Stimulated activated CD4-positive, alpha-beta T cell treated with anti-CD3 and anti-CD28 coated beads, Interleukin-15, amount 100 ng/mL, for 1 hour (primary cell): ENCODE results near the gene KREMEN2.
"Not testable (repeated sequence)": the region's sequence is repeated elsewhere in the genome, so short reads cannot be mapped to it uniquely, and the experiment has no call there.

Source experiments
- DNase-seq, 2 donors: peaks; one replicate each; pipeline ENCODE4 v3.0.0-alpha.2; 2020; ENCODE audit warnings: low read depth in 1 of 2, low spot score in 1 of 2

KREMEN2 gene

GRCh38 chr16:2938206-2938605 is 25.9 kb upstream of the KREMEN2 start:
- DNase-seq: no peak

GRCh38 chr16:2939968-2940367 is 24.1 kb upstream of the KREMEN2 start:
- DNase-seq: no peak

GRCh38 chr16:2942045-2942444 is 22.0 kb upstream of the KREMEN2 start:
- no peak for DNase-seq

GRCh38 chr16:2943716-2944115 is 20.4 kb upstream of the KREMEN2 start:
- DNase-seq: not testable (repeated sequence)

GRCh38 chr16:2946649-2947048 is 17.4 kb upstream of the KREMEN2 start:
- DNase-seq: no peak

- no peak for DNase-seq
Observed at GRCh38 chr16:2948807-2949704, 15.0 kb upstream of the KREMEN2 start.

- DNase-seq: no peak
Observed at GRCh38 chr16:2949705-2950352, 14.2 kb upstream of the KREMEN2 start.

GRCh38 chr16:2950353-2950724 is 13.7 kb upstream of the KREMEN2 start:
- no peak for DNase-seq

- DNase-seq: no peak
Observed at GRCh38 chr16:2950773-2951172, 13.3 kb upstream of the KREMEN2 start.

GRCh38 chr16:2952679-2953078 is 11.4 kb upstream of the KREMEN2 start:
- no peak for DNase-seq

- DNase-seq: no peak
Observed at GRCh38 chr16:2953706-2954627, 10.1 kb upstream of the KREMEN2 start.

- DNase-seq: no peak
Observed at GRCh38 chr16:2954656-2955381, 9.3 kb upstream of the KREMEN2 start.

- no peak for DNase-seq
Observed at GRCh38 chr16:2955438-2955778, 8.7 kb upstream of the KREMEN2 start.

GRCh38 chr16:2955779-2956578 is 8.1 kb upstream of the KREMEN2 start:
- DNase-seq: no peak

GRCh38 chr16:2956579-2956956 is 7.5 kb upstream of the KREMEN2 start:
- DNase-seq: no peak

- DNase-seq: no peak
Observed at GRCh38 chr16:2959206-2959605, 4.9 kb upstream of the KREMEN2 start.

- no peak for DNase-seq
Observed at GRCh38 chr16:2960183-2961010, 3.7 kb upstream of the KREMEN2 start.

- DNase-seq: no peak
Observed at GRCh38 chr16:2962334-2963073, 1.6 kb upstream of the KREMEN2 start.
